Peyer's patch (tissue), 4 donors: ENCODE measurements around the gene TNFSF13. TPM values are rescaled to one million over a fixed set of nuclear protein-coding genes. Genes with fewer than 3 reads are reported as not detected.
A peak's percentile ranks its signal among the peaks of the same experiment; 100 is the strongest.

Experiments
- DNase-seq, 3 donors: peaks; one replicate each; pipeline ENCODE4 v3.0.0-alpha.2; 2017 to 2019
- H3K27ac ChIP-seq, 4 donors: fragments of 200-600 bp; sonication (generic); one replicate each; pipeline ENCODE4 v1.5.1; 2016 to 2019
- H3K27me3 ChIP-seq, 2 donors: fragments of 200-600 bp; sonication (generic); one replicate each; pipeline ENCODE4 v1.5.1; 2019
- H3K36me3 ChIP-seq, 3 donors: fragments of 200-600 bp; sonication (generic); one replicate each; pipeline ENCODE4 v1.5.1; 2016 to 2019
- H3K4me1 ChIP-seq, 4 donors: fragments of 200-600 bp; sonication (generic); one replicate each; pipeline ENCODE4 v1.5.1; 2016 to 2019
- H3K4me3 ChIP-seq, 4 donors: fragments of 200-600 bp; sonication (generic); 1 replicate in 3 of 4; 2 replicates in 1 of 4; pipeline ENCODE4 v1.5.1; 2016 to 2019; ENCODE audit warnings: mild to moderate bottlenecking in 1 of 4
- H3K9me3 ChIP-seq, 4 donors: fragments of 200-600 bp; sonication (generic); one replicate each; pipeline ENCODE4 v1.5.1; 2016 to 2019; ENCODE audit warnings: mild to moderate bottlenecking in 1 of 4
- POLR2A ChIP-seq, 2 donors: fragments of 450-650 bp; IDR thresholded peaks; one replicate each; pipeline ENCODE4 v1.5.1; 2017; ENCODE audit warnings: antibody characterized with exemption in 2 of 2, mild to moderate bottlenecking in 2 of 2, moderate library complexity in 2 of 2
- total RNA-seq, 4 donors: library from RNA; depleted of rRNA; stranded (reverse); fragments of >200 nt; gene quantifications; one replicate each; pipeline ENCODE4 v1.1.0, GENCODE V29; 2016
- TF ChIP-seq, protein P1 (sequence below), 6 experiments: fragments of 450-650 bp in 4 of 6; fragments of 200-600 bp in 2 of 6; sonication (generic) in 1 of 6; IDR thresholded peaks; one replicate each; pipeline ENCODE4 v1.5.1; 2017 to 2019; ENCODE audit warnings: antibody characterized with exemption in 6 of 6, mild to moderate bottlenecking in 3 of 6, moderate library complexity in 1 of 6

TNFSF13 gene
- total RNA-seq, 4 donors from 2014 or later, result 5.0 to 54.4 (median 38.7) TPM

- Histone ChIP-seq H3K36me3 (peaks cover 0 to 30% (median 0%) of the 10 kb centered on the region in 3 donors), H3K9me3 (no peaks in the 10 kb centered on the region), H3K27ac (peak overlapping the region in 2 of 4 donors; percentile 11 to 17), H3K4me3 (no peak overlapping the region), H3K27me3 (no peaks in the 10 kb centered on the region), H3K4me1 (peaks cover 5 to 27% (median 9%) of the 10 kb centered on the region in 4 donors)
- no peak for TF ChIP-seq POLR2A (IDR thresholded peaks at IDR 0.05)
- TF ChIP-seq, protein P1, sequence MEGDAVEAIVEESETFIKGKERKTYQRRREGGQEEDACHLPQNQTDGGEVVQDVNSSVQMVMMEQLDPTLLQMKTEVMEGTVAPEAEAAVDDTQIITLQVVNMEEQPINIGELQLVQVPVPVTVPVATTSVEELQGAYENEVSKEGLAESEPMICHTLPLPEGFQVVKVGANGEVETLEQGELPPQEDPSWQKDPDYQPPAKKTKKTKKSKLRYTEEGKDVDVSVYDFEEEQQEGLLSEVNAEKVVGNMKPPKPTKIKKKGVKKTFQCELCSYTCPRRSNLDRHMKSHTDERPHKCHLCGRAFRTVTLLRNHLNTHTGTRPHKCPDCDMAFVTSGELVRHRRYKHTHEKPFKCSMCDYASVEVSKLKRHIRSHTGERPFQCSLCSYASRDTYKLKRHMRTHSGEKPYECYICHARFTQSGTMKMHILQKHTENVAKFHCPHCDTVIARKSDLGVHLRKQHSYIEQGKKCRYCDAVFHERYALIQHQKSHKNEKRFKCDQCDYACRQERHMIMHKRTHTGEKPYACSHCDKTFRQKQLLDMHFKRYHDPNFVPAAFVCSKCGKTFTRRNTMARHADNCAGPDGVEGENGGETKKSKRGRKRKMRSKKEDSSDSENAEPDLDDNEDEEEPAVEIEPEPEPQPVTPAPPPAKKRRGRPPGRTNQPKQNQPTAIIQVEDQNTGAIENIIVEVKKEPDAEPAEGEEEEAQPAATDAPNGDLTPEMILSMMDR (IDR thresholded peaks at IDR 0.05), result no peak
- no peak for DNase-seq
These were observed 29.0 kb downstream of the TNFSF13 start for GRCh38 chr17:7587420-7588151.

- no peak for DNase-seq
- H3K4me3 ChIP-seq, result peak overlapping the region in 3 of 4 donors; percentile 4 to 47 (median 38)
- TF ChIP-seq, protein P1 (IDR thresholded peaks at IDR 0.05), result no peak
- TF ChIP-seq POLR2A (IDR thresholded peaks at IDR 0.05), result no peak
- no peaks in the 10 kb centered on the region for H3K27me3 ChIP-seq
- H3K36me3 ChIP-seq, result peaks cover 0 to 41% (median 0%) of the 10 kb centered on the region in 3 donors
- peaks cover 0 to 21% (median 1%) of the 10 kb centered on the region in 4 donors for H3K4me1 ChIP-seq
- H3K9me3 ChIP-seq, result no peaks in the 10 kb centered on the region
- H3K27ac ChIP-seq, result peak overlapping the region in 3 of 4 donors; percentile 17 to 49 (median 42)
These were observed 30.1 kb downstream of the TNFSF13 start for GRCh38 chr17:7588553-7589203.

DNA sequence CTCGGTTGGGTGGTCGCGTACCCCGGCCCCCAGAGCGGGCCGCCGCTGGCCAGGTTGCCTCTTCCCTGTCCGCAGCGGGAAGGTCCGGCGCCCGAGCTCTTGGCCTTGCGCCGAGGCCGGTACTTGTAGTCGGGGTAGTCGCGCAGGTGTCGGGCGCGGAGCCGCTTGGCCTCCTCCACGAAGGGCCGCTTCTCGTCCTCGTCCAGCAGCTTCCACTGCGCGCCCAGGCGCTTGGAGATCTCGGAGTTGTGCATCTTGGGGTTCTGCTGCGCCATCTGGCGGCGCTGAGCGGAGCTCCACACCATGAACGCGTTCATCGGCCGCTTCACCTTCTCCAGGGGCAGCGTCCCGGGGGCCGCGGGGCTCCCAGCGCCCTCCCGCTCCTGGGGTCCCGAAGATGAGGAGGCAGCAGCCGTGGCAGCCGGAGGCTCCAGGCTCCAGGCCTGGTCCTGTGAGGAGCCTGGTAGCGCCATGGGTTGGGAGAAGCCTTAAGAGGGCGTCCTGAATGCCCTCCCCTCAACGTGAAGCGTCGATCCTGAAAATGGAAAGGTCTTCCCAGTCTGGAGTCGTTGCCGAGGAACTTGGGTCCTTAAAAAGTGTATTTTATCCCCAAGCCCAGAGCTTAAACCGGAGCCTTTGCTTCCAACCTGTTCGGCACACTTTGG, 30.8 kb downstream of the TNFSF13 start:
- H3K27me3 ChIP-seq, result no peaks in the 10 kb centered on the region
- peaks cover 0 to 47% (median 0%) of the 10 kb centered on the region in 3 donors for H3K36me3 ChIP-seq
- H3K4me1 ChIP-seq, result peaks cover 0 to 19% (median 1%) of the 10 kb centered on the region in 4 donors
- H3K4me3 ChIP-seq, result peak overlapping the region in 3 of 4 donors; percentile 4 to 47 (median 38)
- peak; percentile 69 to 89 (median 88) for DNase-seq
- peak overlapping the region in 3 of 4 donors; percentile 17 to 49 (median 42) for H3K27ac ChIP-seq
- TF ChIP-seq, protein P1 (IDR thresholded peaks at IDR 0.05), result peak; percentile 65 to 89 (median 81)
- no peak for TF ChIP-seq POLR2A (IDR thresholded peaks at IDR 0.05)
- no peaks in the 10 kb centered on the region for H3K9me3 ChIP-seq

DNA sequence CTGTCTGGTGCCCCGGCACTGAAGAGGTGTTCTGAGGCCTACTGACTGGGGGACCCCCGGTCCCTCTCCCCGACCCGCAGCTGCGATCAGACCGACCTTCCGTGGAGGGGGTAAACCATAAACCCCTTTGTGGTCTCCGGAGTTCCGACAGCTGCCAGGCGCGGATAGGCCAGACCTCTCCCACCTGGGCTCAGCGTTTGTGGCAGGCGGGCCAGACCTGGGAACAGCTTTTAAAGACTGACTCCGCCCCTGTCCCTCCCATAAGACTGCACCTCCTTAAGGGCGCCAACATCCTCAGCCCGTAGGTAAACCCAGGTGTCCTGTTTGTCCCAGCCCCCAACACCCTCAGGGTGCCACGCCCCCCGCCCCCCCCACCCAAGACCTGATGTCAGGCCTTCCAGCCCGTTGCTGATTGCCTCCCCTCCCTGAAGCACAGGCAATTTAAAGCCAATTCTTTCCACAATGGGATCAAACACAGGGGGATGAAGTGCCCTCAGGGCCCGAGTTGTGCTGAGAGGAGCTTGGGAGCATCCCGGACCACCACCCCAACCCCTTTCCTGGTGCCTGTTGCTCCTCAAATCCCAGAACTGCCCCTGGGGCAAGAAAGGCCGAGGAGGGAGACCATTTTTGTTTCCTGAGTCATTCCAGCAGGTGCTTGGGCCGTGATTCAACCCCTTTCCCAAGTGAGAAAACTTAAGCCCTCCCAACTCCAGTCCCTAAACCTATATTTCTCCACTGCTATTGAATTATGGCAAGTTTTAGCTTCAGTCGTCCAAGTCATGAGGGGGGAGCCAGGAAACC, 31.5 kb downstream of the TNFSF13 start, which contains the start of gene SOX15:
Gene SOX15 (minus strand): TSS at position 204 of the 801 bp plus-strand sequence. CDS start 418 bp downstream, outside the sequence.
- peak within 1 kb of the TSS in 3 of 4 donors; percentile 17 to 49 (median 42) for H3K27ac ChIP-seq
- no peaks in the 10 kb centered on the region for H3K9me3 ChIP-seq

More for the DNA sequence above, 31.5 kb downstream of the TNFSF13 start, which contains the start of gene SOX15:
- TF ChIP-seq, protein P1 (IDR thresholded peaks at IDR 0.05), result no peak
- no peak for TF ChIP-seq POLR2A (IDR thresholded peaks at IDR 0.05)
- H3K36me3 ChIP-seq, result peaks cover 0 to 55% (median 0%) of the 10 kb centered on the region in 3 donors
- no peak for DNase-seq
- no peaks in the 10 kb centered on the region for H3K27me3 ChIP-seq
- peaks cover 0 to 11% (median 1%) of the 10 kb centered on the region in 4 donors for H3K4me1 ChIP-seq
- peak within 1 kb of the TSS in 3 of 4 donors; percentile 4 to 47 (median 38) for H3K4me3 ChIP-seq
